ENCODE data around the gene ANKRD29. TPM values are rescaled to one million over a fixed set of nuclear protein-coding genes. Genes with fewer than 3 reads are reported as not detected.

ANKRD29 gene
- polyA plus RNA-seq, 1 of the 3 experiments (the other 2 are of a cell fraction): 8.2 TPM

DNA sequence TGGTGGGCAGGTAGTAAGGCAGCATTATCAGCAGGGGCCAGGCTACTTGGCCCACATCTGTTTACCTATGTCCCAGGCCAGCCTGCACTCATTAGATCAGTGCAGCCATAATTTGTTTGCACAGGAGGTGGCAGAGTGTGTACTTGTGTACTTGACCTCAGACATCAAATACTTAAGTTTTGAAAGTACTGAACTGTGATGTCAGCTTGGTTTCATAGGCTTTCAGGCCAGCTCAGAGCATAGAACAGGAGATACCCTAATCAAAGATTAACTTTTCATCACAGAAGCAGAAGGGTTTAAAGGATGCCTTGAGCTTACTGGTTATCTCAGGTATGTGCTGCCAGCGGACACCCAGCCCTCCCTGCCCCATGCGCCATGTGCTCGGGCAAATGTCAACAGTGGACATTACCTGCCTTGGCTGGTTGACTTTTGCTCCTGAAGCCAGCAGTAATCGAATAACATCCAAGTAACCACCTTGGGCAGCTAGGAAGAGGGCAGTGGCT, 33.2 kb downstream of the ANKRD29 start:
- Histone ChIP-seq H3K79me2 (ENCODE audit: insufficient read depth) (no peaks in the 10 kb centered on the region), H3K9me3 (no peaks in the 10 kb centered on the region), H3K4me3 (ENCODE audit: low read depth in 2 of 2, low read length in 1 of 2) (no peak overlapping the region), H3K27ac (ENCODE audit: low read depth in 2 of 2, low read length in 1 of 2) (no peak overlapping the region), H3K4me1 (ENCODE audit: control insufficient read depth in 1 of 2, insufficient read depth in 2 of 2, low read depth in 1 of 2, low read length in 1 of 2) (peaks cover 19 to 23% of the 10 kb centered on the region in 2 experiments), H3K9me2 (no peaks in the 10 kb centered on the region), H3F3A (replicated peaks; ENCODE audit: insufficient read depth) (peaks cover 25% of the 10 kb centered on the region), H3K27me3 (ENCODE audit: insufficient read depth) (no peaks in the 10 kb centered on the region), H4K20me1 (ENCODE audit: insufficient read depth) (no peaks in the 10 kb centered on the region), H3K36me3 (replicated peaks in 1 of 2; ENCODE audit: control insufficient read depth in 1 of 2, insufficient read depth in 2 of 2, low read length in 1 of 2) (no peaks in the 10 kb centered on the region), H2AFZ (ENCODE audit: low read depth) (no peak overlapping the region), H3K9ac (no peak overlapping the region), H3K4me2 (no peak overlapping the region)
- CTCF ChIA-PET: interaction anchor here (1.5 to 12.6 kb wide), 3 partner anchors 10 to 73 kb away, joined by 4 to 78 read pairs (median 6); no protein-coding TSS in a partner anchor
- WGBS (ENCODE audit: low lambda C conversion rate): 90% methylated on average over 4 of the region's 4 CpGs
- no peak for DNase-seq
- TF ChIP-seq FOXJ3 (CRISPR knock-in tag; IDR thresholded peaks at IDR 0.05) (no peak), RFX5 (IDR thresholded peaks at IDR 0.05; ENCODE audit: low read length) (no peak), USF2 (IDR thresholded peaks at IDR 0.05; ENCODE audit: borderline replicate concordance, low read depth, low read length) (no peak), CTCF (IDR thresholded peaks at IDR 0.05) (no peak), IRF3 (IDR thresholded peaks at IDR 0.05; ENCODE audit: low read depth, low read length) (no peak), FOSL2 (IDR thresholded peaks at IDR 0.05; ENCODE audit: borderline replicate concordance, low read depth) (no peak), RCOR1 (IDR thresholded peaks at IDR 0.05; ENCODE audit: low read length) (no peak), CHD2 (IDR thresholded peaks at IDR 0.05; ENCODE audit: low read length, partially characterized antibody) (no peak), GATA2 (CRISPR knock-in tag; IDR thresholded peaks at IDR 0.05) (no peak), NRF1 (IDR thresholded peaks at IDR 0.05; ENCODE audit: low read depth, low read length) (no peak), TCF12 (IDR thresholded peaks at IDR 0.05) (no peak), GABPA (IDR thresholded peaks at IDR 0.05; ENCODE audit: low read depth) (no peak), RXRA (IDR thresholded peaks at IDR 0.05; ENCODE audit: borderline replicate concordance, low read depth) (no peak)
- TF ChIP-seq, protein P1, sequence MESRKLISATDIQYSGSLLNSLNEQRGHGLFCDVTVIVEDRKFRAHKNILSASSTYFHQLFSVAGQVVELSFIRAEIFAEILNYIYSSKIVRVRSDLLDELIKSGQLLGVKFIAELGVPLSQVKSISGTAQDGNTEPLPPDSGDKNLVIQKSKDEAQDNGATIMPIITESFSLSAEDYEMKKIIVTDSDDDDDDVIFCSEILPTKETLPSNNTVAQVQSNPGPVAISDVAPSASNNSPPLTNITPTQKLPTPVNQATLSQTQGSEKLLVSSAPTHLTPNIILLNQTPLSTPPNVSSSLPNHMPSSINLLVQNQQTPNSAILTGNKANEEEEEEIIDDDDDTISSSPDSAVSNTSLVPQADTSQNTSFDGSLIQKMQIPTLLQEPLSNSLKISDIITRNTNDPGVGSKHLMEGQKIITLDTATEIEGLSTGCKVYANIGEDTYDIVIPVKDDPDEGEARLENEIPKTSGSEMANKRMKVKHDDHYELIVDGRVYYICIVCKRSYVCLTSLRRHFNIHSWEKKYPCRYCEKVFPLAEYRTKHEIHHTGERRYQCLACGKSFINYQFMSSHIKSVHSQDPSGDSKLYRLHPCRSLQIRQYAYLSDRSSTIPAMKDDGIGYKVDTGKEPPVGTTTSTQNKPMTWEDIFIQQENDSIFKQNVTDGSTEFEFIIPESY (IDR thresholded peaks at IDR 0.05; ENCODE audit: borderline replicate concordance, low read depth): no peak
- TF ChIP-seq, protein P2, sequence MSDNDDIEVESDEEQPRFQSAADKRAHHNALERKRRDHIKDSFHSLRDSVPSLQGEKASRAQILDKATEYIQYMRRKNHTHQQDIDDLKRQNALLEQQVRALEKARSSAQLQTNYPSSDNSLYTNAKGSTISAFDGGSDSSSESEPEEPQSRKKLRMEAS (IDR thresholded peaks at IDR 0.05; ENCODE audit: low read depth): no peak
- TF ChIP-seq, protein P3, sequence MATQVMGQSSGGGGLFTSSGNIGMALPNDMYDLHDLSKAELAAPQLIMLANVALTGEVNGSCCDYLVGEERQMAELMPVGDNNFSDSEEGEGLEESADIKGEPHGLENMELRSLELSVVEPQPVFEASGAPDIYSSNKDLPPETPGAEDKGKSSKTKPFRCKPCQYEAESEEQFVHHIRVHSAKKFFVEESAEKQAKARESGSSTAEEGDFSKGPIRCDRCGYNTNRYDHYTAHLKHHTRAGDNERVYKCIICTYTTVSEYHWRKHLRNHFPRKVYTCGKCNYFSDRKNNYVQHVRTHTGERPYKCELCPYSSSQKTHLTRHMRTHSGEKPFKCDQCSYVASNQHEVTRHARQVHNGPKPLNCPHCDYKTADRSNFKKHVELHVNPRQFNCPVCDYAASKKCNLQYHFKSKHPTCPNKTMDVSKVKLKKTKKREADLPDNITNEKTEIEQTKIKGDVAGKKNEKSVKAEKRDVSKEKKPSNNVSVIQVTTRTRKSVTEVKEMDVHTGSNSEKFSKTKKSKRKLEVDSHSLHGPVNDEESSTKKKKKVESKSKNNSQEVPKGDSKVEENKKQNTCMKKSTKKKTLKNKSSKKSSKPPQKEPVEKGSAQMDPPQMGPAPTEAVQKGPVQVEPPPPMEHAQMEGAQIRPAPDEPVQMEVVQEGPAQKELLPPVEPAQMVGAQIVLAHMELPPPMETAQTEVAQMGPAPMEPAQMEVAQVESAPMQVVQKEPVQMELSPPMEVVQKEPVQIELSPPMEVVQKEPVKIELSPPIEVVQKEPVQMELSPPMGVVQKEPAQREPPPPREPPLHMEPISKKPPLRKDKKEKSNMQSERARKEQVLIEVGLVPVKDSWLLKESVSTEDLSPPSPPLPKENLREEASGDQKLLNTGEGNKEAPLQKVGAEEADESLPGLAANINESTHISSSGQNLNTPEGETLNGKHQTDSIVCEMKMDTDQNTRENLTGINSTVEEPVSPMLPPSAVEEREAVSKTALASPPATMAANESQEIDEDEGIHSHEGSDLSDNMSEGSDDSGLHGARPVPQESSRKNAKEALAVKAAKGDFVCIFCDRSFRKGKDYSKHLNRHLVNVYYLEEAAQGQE (IDR thresholded peaks at IDR 0.05; ENCODE audit: low read depth, low read length): no peak
- POLR2A ChIA-PET: no interaction called here

Measured in SK-N-SH (cell line).